Activated CD4-positive, alpha-beta T cell treated with anti-CD3 and anti-CD28 coated beads for 36 hours (primary cell): ENCODE measurements around the gene TCF15. TPM values are rescaled to one million over a fixed set of nuclear protein-coding genes. Genes with fewer than 3 reads are reported as not detected.
"Not testable (repeated sequence)": the region's sequence is repeated elsewhere in the genome, so short reads cannot be mapped to it uniquely, and the experiment has no call there.

Source experiments
- ATAC-seq: fragments of 200-7000 bp; cut with Tn5 transposase; one replicate; pipeline ENCODE4 v1.10.0; 2021; ENCODE audit warnings: mild to moderate bottlenecking, moderate library complexity
- CTCF ChIA-PET: fragments of 350-600 bp; sonication (Branson Sonifier 250); formaldehyde crosslinking; loops from one replicate; lab custom pipeline; 2021; ENCODE audit warnings: antibody characterized with exemption; lab: Charles Lee
- POLR2A ChIA-PET: fragments of 350-600 bp; sonication (Branson Sonifier 250); formaldehyde crosslinking; loops from one replicate; lab custom pipeline; 2021; ENCODE audit warnings: antibody characterized with exemption, inconsistent platforms; lab: Charles Lee
- DNase-seq: peaks from one replicate; pipeline ENCODE4 v3.0.0-alpha.2; 2020
- H3K27ac Mint-ChIP-seq: one replicate; pipeline ENCODE4 v1.8.0; 2021; ENCODE audit warnings: mixed read lengths
- H3K27me3 Mint-ChIP-seq: one replicate; pipeline ENCODE4 v1.8.0; 2021; ENCODE audit warnings: mixed read lengths
- H3K36me3 Mint-ChIP-seq: one replicate; pipeline ENCODE4 v1.8.0; 2021; ENCODE audit warnings: low read depth, mixed read lengths
- H3K4me1 Mint-ChIP-seq: one replicate; pipeline ENCODE4 v1.8.0; 2021; ENCODE audit warnings: mixed read lengths
- H3K4me3 Mint-ChIP-seq: one replicate; pipeline ENCODE4 v1.8.0; 2021; ENCODE audit warnings: mild to moderate bottlenecking, moderate library complexity, mixed read lengths
- H3K9me3 Mint-ChIP-seq: one replicate; pipeline ENCODE4 v1.8.0; 2021; ENCODE audit warnings: low read depth, mixed read lengths
- intact Hi-C, 2 experiments: fragments of 100-400 bp; cut with DNase I in 1 of 2; cut with micrococcal nuclease in 1 of 2; formaldehyde crosslinking; loops; one replicate each; pipeline versions ENCODE4 v1.14.2 to v1.15.1; 2022 to 2024; cut with DNase I, micrococcal nuclease
- total RNA-seq, 2 experiments: library from RNA; stranded (reverse); gene quantifications; one replicate each; pipeline ENCODE4 v1.2.3, GENCODE V29; 2021

Gene TCF15
- total RNA-seq, 2 experiments from 2014 or later: not detected

DNA sequence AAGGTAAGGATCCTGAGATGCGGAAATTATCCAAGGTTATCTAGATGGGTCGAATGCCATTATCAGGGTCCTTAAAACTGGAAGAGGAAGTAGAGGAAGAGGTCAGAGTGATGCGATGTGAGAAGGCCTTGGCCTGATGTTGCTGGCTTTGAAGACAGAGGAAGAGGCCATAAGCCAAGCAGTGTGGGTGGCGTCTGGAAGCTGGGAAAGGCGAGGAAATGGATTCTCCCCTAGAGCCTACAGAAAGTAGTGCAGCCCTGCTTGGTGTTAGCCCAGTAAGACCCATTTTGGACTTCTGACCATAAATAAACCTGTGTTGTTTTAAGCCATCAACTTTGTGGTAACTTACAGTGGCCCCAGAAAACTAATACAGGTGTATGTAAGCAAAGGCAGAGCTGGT is 40.8 kb upstream of the TCF15 start:
- ATAC-seq (no peak), DNase-seq (no peak)
- H3K36me3 Mint-ChIP-seq: peaks cover 27% of the 10 kb centered on the region
- intact Hi-C loops: loop anchor here in 1 of 2 experiments (5.0 kb wide), 1 partner anchor 81 kb away; no protein-coding TSS in a partner anchor
- no peak overlapping the region for H3K27ac Mint-ChIP-seq
- POLR2A ChIA-PET: no interaction called here
- peak overlapping the region; percentile 76 for H3K4me3 Mint-ChIP-seq
- CTCF ChIA-PET: interaction anchor here (0.8 to 1.0 kb wide), 2 partner anchors 15 to 16 kb away, joined by 3 read pairs; no protein-coding TSS in a partner anchor
- H3K4me1 Mint-ChIP-seq: peaks cover 24% of the 10 kb centered on the region
- peaks cover 5% of the 10 kb centered on the region for H3K27me3 Mint-ChIP-seq
- H3K9me3 Mint-ChIP-seq: no peaks in the 10 kb centered on the region

DNA sequence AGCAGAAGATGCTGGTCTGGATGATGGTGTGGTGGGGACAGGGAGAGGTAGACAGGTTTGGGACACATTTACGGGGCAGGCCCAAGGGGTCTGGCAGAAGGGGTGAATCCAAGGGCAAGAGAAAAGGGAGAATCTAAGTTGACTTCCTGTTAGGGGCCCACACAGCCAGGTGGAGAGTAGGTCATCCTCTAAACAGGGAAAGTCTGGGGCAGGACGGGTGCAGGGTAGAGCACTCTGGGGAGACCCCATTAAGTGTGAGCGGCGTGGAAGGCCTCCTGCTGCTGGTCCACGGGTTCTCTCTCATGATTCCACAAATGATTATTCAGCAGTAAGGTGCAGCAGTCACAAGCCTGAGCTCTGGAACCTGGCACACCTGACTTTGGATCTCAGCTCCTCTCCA is 40.2 kb upstream of the TCF15 start:
- intact Hi-C loops: loop anchor here in 1 of 2 experiments (5.0 kb wide), 1 partner anchor 82 kb away; no protein-coding TSS in a partner anchor
- Mint-ChIP-seq H3K27me3 (peaks cover 3% of the 10 kb centered on the region), H3K4me1 (peaks cover 27% of the 10 kb centered on the region), H3K36me3 (peaks cover 27% of the 10 kb centered on the region), H3K9me3 (no peaks in the 10 kb centered on the region), H3K4me3 (no peak overlapping the region), H3K27ac (no peak overlapping the region)
- ChIA-PET POLR2A (no interaction called here), CTCF (interaction anchor here (1.0 kb wide), 1 partner anchor 17 kb away, joined by 3 read pairs; no protein-coding TSS in a partner anchor)
- no peak for DNase-seq
- ATAC-seq: no peak

DNA sequence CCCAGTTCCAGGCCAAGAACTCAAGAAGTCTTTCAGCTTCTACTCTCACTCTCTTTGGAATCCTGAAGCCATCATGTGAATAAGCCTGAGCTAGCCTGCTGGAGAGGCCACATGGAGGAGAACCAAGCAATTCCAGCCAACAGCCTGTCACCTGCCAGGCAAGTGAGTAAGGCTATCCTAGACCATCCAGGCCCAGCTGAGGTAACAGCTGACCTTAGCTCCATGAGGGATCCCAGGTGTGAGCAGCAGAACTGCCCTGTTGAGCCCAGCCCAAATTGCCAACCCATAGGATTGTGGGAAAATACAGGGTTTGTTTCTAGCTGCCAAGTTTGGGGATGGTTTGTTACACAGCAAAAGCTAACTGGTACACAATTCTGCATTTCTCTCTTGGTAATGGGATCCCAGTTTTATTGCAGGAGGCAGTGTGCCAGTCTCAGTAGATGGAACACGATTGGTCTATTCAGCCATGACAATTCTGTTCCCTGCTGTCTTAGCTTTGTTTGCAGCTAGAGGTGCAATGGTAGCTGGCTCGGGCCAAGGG is 37.4 kb upstream of the TCF15 start:
- H3K4me1 Mint-ChIP-seq: peaks cover 19% of the 10 kb centered on the region
- no peak overlapping the region for H3K4me3 Mint-ChIP-seq
- ATAC-seq: no peak
- intact Hi-C loops: loop anchor here in 1 of 2 experiments (5.0 kb wide), 1 partner anchor 295 kb away; no protein-coding TSS in a partner anchor
- ChIA-PET CTCF (interaction anchor here (0.9 to 5.0 kb wide), 7 partner anchors 14 to 282 kb away, joined by 4 to 20 read pairs (median 4); no protein-coding TSS in a partner anchor), POLR2A (no interaction called here)
- no peaks in the 10 kb centered on the region for H3K9me3 Mint-ChIP-seq
- no peak for DNase-seq
- peaks cover 27% of the 10 kb centered on the region for H3K36me3 Mint-ChIP-seq
- no peak overlapping the region for H3K27ac Mint-ChIP-seq
- peaks cover 4% of the 10 kb centered on the region for H3K27me3 Mint-ChIP-seq

DNA sequence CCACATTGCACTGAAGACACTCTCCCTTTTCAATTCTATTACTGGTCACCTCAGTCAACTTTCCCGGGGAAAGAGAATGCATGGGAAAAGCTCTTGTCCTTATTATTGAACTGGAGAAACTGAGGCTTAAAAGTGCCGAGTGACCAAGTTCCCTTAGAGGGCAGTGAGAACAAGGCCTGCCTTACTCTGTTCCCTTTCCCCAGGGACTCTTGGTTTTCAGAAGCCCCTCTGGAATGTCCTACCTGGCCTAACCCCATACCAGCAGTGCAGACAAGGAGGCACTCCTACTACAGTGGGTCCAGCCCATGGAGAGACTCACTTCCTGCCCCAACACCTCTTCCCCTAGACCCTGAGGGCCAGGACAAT is 36.7 kb upstream of the TCF15 start:
- Mint-ChIP-seq H3K4me1 (peaks cover 17% of the 10 kb centered on the region), H3K27ac (no peak overlapping the region), H3K4me3 (no peak overlapping the region), H3K36me3 (peaks cover 27% of the 10 kb centered on the region), H3K27me3 (peaks cover 4% of the 10 kb centered on the region), H3K9me3 (no peaks in the 10 kb centered on the region)
- CTCF ChIA-PET: interaction anchor here (0.9 to 5.0 kb wide), 8 partner anchors 11 to 281 kb away, joined by 4 to 20 read pairs (median 7); no protein-coding TSS in a partner anchor
- POLR2A ChIA-PET: no interaction called here
- ATAC-seq (no peak), DNase-seq (no peak)
- intact Hi-C loops: loop anchor here in 1 of 2 experiments (5.0 kb wide), 1 partner anchor 295 kb away; no protein-coding TSS in a partner anchor

DNA sequence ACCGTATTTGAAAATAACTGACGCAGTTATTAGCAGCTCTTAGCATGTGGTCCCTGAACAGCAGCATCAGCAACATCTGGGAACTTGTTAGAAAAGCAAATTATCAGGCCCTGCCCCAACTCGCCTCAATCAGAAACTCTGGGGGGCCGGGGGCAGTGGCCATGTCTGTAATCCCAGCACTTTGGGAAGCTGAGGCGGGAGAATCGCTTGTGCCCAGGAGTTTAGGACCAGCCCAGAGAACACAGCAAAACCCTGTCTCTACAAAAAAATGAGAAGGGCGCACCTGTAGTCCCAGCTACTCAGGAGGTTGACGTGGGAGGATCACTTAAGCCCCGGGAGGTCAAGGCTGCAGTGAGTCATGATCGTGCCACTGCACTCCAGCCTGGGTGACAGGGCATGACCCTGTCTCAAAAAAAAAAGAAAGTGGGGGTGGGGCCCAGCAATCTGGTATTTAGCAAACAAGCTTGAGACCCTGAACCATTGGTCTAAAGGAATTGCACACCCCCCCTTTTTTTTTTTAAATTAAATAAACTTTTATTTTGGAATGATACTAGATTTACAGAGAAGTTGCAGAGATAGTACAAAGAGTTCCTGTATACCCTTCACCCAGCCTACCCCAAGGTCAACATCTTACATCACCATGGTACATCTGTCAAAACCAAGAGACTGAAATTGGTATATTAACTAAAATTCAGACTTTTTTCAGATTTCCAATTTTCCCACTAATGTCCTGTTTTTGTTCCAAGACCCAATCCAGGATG is 36.2 kb upstream of the TCF15 start:
- Mint-ChIP-seq H3K36me3 (peaks cover 27% of the 10 kb centered on the region), H3K27me3 (peaks cover 7% of the 10 kb centered on the region), H3K4me1 (peaks cover 14% of the 10 kb centered on the region), H3K9me3 (no peaks in the 10 kb centered on the region), H3K4me3 (no peak overlapping the region), H3K27ac (no peak overlapping the region)
- CTCF ChIA-PET: interaction anchor here (0.6 to 5.0 kb wide), 32 partner anchors 10 to 334 kb away, joined by 3 to 20 read pairs (median 4); no protein-coding TSS in a partner anchor
- intact Hi-C loops: loop anchor here in 1 of 2 experiments (5.0 kb wide), 1 partner anchor 294 kb away; no protein-coding TSS in a partner anchor
- DNase-seq (no peak), ATAC-seq (no peak)
- POLR2A ChIA-PET: interaction anchor here (0.5 to 1.1 kb wide), 2 partner anchors 408 to 856 kb away, joined by 3 read pairs; no protein-coding TSS in a partner anchor

DNA sequence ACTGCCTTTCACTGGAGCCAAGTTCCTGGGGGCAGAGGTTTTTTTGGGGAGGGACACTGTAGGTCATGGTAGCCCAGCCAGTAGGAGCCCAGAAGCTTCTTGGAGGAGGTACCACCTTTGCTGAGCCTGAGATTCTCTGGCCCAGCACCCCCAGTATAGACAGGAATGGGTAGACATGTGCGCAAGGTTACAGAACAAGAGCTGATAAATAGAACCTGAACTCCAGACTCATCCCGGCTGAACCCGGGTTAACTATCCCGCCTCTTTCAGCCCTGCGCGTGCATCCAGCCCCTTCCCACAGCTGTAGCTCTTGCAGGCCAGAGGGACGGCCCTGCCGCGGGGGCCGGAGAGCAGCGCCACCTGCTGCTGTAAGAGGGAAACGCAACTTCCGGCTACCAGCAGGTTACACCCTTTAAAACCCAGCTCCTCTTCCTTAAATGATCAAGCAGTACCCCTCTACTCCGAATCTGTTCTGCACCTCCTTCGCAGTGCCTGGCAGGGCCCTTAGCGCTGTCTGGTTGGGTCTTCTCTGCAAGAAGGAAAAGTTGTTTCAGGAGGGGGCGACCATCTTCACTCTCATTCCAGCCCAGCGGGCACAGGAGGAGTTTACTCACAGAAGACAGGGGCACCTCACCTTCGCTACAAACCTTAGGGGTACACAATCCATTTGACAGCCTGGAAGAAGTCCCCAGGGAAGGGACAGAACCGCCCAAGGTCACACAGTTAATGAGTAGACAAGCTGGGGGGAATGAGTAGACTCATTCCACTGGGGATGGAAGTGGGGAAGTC is 35.4 kb upstream of the TCF15 start:
- Mint-ChIP-seq H3K4me1 (peaks cover 14% of the 10 kb centered on the region), H3K27ac (no peak overlapping the region), H3K36me3 (peaks cover 27% of the 10 kb centered on the region), H3K9me3 (no peaks in the 10 kb centered on the region), H3K27me3 (peaks cover 9% of the 10 kb centered on the region), H3K4me3 (no peak overlapping the region)
- ChIA-PET CTCF (interaction anchor here (0.6 to 5.0 kb wide), 38 partner anchors 10 to 333 kb away, joined by 3 to 20 read pairs (median 4); partner anchors contain the start of genes FAM110A and SCRT2), POLR2A (interaction anchor here (0.5 to 1.1 kb wide), 4 partner anchors 374 to 857 kb away, joined by 3 to 4 read pairs (median 3); no protein-coding TSS in a partner anchor)
- DNase-seq (peak; percentile 83), ATAC-seq (peak; percentile 87)
- intact Hi-C loops: loop anchor here (1.0 to 5.0 kb wide), 3 partner anchors 84 to 293 kb away; no protein-coding TSS in a partner anchor

DNA sequence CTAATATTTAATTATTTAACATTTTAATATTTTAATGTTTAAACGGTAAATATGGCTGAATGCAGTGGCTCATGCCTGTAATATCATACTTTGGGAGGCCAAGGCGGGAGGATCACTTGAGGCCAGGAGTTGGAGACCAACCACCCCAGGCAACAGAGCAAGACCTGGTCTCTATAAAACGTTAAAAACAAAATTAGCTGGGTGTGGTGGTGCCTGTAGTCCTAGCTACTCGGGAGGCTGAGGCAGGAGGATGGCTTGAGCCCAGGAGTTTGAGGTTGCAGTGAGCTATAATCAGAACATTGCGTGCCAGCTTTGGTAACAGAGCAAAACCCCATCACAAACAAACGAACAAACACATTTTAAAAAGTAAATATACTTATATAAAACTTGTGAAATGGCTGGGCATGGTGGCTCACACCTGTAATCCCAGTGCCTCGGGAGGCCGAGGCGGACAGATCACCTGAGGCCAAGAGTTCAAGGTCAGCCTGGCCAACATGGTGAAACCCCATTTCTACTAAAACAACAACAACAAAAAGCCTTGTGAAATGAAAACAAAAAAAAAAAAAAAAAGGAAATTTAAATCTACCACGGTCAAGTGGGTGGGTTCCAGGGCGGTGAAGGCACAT is 34.7 kb upstream of the TCF15 start:
- DNase-seq: no peak
- H3K9me3 Mint-ChIP-seq: no peaks in the 10 kb centered on the region
- intact Hi-C loops: loop anchor here (1.0 to 5.0 kb wide), 3 partner anchors 84 to 293 kb away; no protein-coding TSS in a partner anchor
- peaks cover 10% of the 10 kb centered on the region for H3K4me1 Mint-ChIP-seq
- no peak for ATAC-seq
- peaks cover 21% of the 10 kb centered on the region for H3K36me3 Mint-ChIP-seq
- ChIA-PET POLR2A (interaction anchor here (0.5 to 1.1 kb wide), 3 partner anchors 375 to 478 kb away, joined by 3 to 4 read pairs (median 3); no protein-coding TSS in a partner anchor), CTCF (interaction anchor here (0.6 to 5.0 kb wide), 31 partner anchors 9 to 333 kb away, joined by 3 to 20 read pairs (median 4); partner anchors contain the start of genes FAM110A and SCRT2)
- H3K4me3 Mint-ChIP-seq: no peak overlapping the region
- H3K27me3 Mint-ChIP-seq: peaks cover 9% of the 10 kb centered on the region
- no peak overlapping the region for H3K27ac Mint-ChIP-seq

DNA sequence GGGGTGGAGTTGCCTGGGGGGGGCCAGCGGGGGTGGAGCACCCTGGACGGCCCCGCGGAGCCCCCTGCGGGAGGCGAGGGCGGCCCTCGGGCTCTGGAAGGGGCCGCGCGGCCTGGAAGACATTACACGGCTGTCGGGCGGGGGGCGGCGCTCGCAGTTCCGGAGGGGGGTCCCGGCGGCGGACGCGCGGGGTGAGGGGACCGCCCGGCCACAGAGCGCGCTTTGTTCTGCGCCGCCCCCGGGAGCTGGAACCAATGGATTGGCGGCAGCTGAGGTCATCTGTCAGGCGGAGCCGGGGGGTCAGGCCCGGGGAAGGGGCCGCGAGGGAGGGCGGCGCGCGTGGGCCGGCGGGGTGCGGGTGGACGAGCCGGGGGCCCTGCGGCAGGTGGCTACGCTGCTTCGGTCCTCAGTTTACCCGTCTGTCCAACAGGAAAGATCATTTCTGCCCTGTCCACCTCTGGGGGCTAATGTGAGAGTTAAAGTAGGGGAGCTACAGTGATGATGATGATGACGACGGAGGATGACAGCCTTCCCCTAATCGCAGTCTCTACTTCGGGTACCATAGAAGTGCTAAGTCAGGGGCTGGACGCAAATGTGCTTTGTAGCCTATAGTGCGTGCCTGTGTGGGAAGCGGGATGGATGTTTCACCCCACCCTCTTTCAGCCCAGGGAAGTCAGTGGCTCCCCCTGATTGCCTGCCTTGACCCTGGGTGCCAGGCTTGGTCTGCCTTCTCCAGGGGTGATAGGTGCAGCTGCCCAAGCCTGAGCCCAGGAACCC is 32.5 kb upstream of the TCF15 start:
- no peak for ATAC-seq
- POLR2A ChIA-PET: no interaction called here
- DNase-seq: no peak
- Mint-ChIP-seq H3K27ac (no peak overlapping the region), H3K9me3 (no peaks in the 10 kb centered on the region), H3K4me1 (peaks cover 10% of the 10 kb centered on the region), H3K4me3 (no peak overlapping the region), H3K36me3 (peaks cover 5% of the 10 kb centered on the region), H3K27me3 (peaks cover 10% of the 10 kb centered on the region)
- intact Hi-C loops: no loop called here
- CTCF ChIA-PET: interaction anchor here (0.6 to 1.3 kb wide), 2 partner anchors 61 to 66 kb away, joined by 3 read pairs; no protein-coding TSS in a partner anchor

DNA sequence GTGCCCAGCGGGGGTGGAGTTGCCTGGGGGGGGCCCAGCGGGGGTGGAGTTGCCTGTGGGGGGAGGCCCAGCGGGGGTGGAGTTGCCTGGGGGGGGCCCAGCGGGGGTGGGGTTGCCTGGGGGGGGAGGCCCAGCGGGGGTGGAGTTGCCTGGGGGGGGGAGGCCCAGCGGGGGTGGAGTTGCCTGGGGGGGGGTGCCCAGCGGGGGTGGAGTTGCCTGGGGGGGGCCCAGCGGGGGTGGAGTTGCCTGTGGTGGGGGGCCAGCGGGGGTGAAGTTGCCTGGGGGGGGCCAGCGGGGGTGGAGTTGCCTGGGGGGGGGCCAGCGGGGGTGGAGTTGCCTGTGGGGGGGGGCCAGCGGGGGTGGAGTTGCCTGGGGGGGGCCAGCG is 31.9 kb upstream of the TCF15 start:
- Mint-ChIP-seq H3K4me1 (peaks cover 10% of the 10 kb centered on the region), H3K27me3 (peaks cover 13% of the 10 kb centered on the region)
- H3K27ac Mint-ChIP-seq, ATAC-seq, DNase-seq, H3K36me3 Mint-ChIP-seq, CTCF ChIA-PET, H3K4me3 Mint-ChIP-seq, POLR2A ChIA-PET, intact Hi-C loops, H3K9me3 Mint-ChIP-seq: not testable (repeated sequence)

DNA sequence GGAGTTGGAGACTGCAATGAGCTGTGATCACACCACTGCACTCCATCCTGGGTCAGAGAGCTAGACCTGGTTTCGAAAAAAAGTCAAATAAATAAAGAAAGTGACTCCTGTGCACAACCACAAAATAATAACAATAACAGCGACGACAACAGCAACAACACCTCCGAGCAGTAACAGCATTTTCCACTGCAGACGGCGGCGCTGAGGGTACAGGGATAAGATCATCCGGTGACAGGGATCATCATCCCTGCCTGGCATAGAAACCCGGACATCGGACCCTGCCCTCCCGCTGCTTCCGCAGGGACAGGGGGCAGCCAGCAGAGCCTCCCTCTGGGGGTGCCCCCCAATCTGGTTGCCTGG is 31.4 kb upstream of the TCF15 start:
- Mint-ChIP-seq H3K9me3 (no peaks in the 10 kb centered on the region), H3K27ac (no peak overlapping the region), H3K4me1 (peaks cover 10% of the 10 kb centered on the region), H3K27me3 (peaks cover 13% of the 10 kb centered on the region), H3K4me3 (no peak overlapping the region), H3K36me3 (no peaks in the 10 kb centered on the region)
- ChIA-PET POLR2A (no interaction called here), CTCF (interaction anchor here (1.0 kb wide), 2 partner anchors 15 to 455 kb away, joined by 3 to 4 read pairs; no protein-coding TSS in a partner anchor)
- DNase-seq (no peak), ATAC-seq (no peak)
- intact Hi-C loops: no loop called here
